Tibial nerve (tissue), 4 donors: ENCODE data around the gene GDF7. TPM values are rescaled to one million over a fixed set of nuclear protein-coding genes. Genes with fewer than 3 reads are reported as not detected.
"Not testable (repeated sequence)": the region's sequence is repeated elsewhere in the genome, so short reads cannot be mapped to it uniquely, and the experiment has no call there.

Experiments
- DNase-seq, 2 donors: peaks; one replicate each; pipeline ENCODE4 v3.0.0-alpha.2; 2019; ENCODE audit warnings: low spot score in 2 of 2
- H3K27ac ChIP-seq, 4 donors: fragments of 200-600 bp; sonication (generic) in 3 of 4; one replicate each; pipeline ENCODE4 v1.5.1; 2017 to 2019; ENCODE audit warnings: mild to moderate bottlenecking in 1 of 4
- H3K27me3 ChIP-seq, 2 donors: fragments of 200-600 bp; sonication (generic) in 1 of 2; one replicate each; pipeline versions ENCODE4 v1.5.1 to v1.6.0; 2017 to 2019
- H3K36me3 ChIP-seq, 3 donors: fragments of 200-600 bp; sonication (generic); one replicate each; pipeline ENCODE4 v1.5.1; 2018 to 2019
- H3K4me1 ChIP-seq, 4 donors: fragments of 200-600 bp; sonication (generic) in 3 of 4; one replicate each; pipeline ENCODE4 v1.5.1; 2017 to 2019
- H3K4me3 ChIP-seq, 4 donors: fragments of 200-600 bp; sonication (generic) in 3 of 4; one replicate each; pipeline ENCODE4 v1.5.1; 2017 to 2019; ENCODE audit warnings: mild to moderate bottlenecking in 1 of 4, moderate library complexity in 1 of 4
- H3K9me3 ChIP-seq, 4 donors: fragments of 200-600 bp; sonication (generic) in 3 of 4; one replicate each; pipeline ENCODE4 v1.5.1; 2017 to 2019
- CTCF ChIP-seq, 5 experiments: fragments of 200-600 bp in 3 of 5; fragments of 450-650 bp in 2 of 5; sonication (generic) in 3 of 5; IDR thresholded peaks; one replicate each; pipeline ENCODE4 v1.5.1; 2016 to 2019; ENCODE audit warnings: antibody characterized with exemption in 5 of 5, mild to moderate bottlenecking in 3 of 5, moderate library complexity in 2 of 5
- EP300 ChIP-seq, 2 donors: sonication (generic); formaldehyde crosslinking; IDR thresholded peaks; one replicate each; pipeline ENCODE4 v1.6.1; 2017; ENCODE audit warnings: antibody characterized with exemption in 2 of 2, mild to moderate bottlenecking in 1 of 2
- POLR2A ChIP-seq, 2 donors: fragments of 450-650 bp; IDR thresholded peaks; one replicate each; pipeline ENCODE4 v1.6.1; 2017; ENCODE audit warnings: antibody characterized with exemption in 2 of 2, mild to moderate bottlenecking in 2 of 2, moderate library complexity in 2 of 2
- WGBS, 2 donors: methylation state at CpG; one replicate each; pipeline ENCODE4 v1.1.5; 2018; 5-methylcytosine and 5-hydroxymethylcytosine counted together
- total RNA-seq, 4 donors: library from RNA; depleted of rRNA; stranded (reverse); fragments of >200 nt; gene quantifications; one replicate each; pipeline ENCODE4 v1.1.0, GENCODE V29; 2016

Gene GDF7
- total RNA-seq, 4 donors from 2014 or later = 6.3 to 20.0 (median 16.6) TPM

DNA sequence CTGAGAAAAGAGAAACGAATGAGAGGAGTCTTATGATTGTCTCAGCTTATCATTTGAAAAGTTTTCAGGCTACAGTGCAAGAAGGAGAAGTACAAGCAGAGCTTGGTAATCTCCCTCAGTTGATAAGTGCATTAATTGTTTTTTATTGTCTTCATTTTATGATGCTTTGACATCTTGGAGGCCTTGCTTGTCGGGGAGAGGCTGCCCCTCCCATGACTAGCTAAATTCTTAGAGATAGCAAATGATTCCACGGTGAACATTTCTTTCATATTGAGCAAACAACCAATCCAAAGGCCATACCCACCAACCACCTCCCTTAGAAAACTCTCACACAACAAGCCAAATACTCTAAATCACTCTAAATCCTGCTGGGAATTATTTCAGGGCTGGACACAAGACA is 39.8 kb downstream of the GDF7 start:
- no peaks in the 10 kb centered on the region for H3K9me3 ChIP-seq
- no peaks in the 10 kb centered on the region for H3K4me1 ChIP-seq
- peaks cover 0 to 10% (median 0%) of the 10 kb centered on the region in 3 donors for H3K36me3 ChIP-seq
- no peak for DNase-seq
- H3K27ac ChIP-seq = no peak overlapping the region
- 74 to 81% methylated on average over 3 of the region's 3 CpGs for WGBS, 2 donors
- no peak overlapping the region for H3K4me3 ChIP-seq
- H3K27me3 ChIP-seq = no peaks in the 10 kb centered on the region
- TF ChIP-seq EP300 (IDR thresholded peaks at IDR 0.05) = no peak
- no peak for TF ChIP-seq POLR2A (IDR thresholded peaks at IDR 0.05)
- TF ChIP-seq CTCF (IDR thresholded peaks at IDR 0.05) = no peak

GRCh38 chr2:20707601-20708000 is 40.7 kb downstream of the GDF7 start:
- Histone ChIP-seq H3K4me3 (no peak overlapping the region), H3K9me3 (no peaks in the 10 kb centered on the region), H3K4me1 (no peaks in the 10 kb centered on the region), H3K36me3 (peaks cover 0 to 15% (median 0%) of the 10 kb centered on the region in 3 donors), H3K27me3 (no peaks in the 10 kb centered on the region), H3K27ac (no peak overlapping the region)
- TF ChIP-seq CTCF (IDR thresholded peaks at IDR 0.05) (no peak), POLR2A (IDR thresholded peaks at IDR 0.05) (no peak), EP300 (IDR thresholded peaks at IDR 0.05) (no peak)
- DNase-seq = no peak
- 85 to 89% methylated on average over 4 of the region's 4 CpGs for WGBS, 2 donors

DNA sequence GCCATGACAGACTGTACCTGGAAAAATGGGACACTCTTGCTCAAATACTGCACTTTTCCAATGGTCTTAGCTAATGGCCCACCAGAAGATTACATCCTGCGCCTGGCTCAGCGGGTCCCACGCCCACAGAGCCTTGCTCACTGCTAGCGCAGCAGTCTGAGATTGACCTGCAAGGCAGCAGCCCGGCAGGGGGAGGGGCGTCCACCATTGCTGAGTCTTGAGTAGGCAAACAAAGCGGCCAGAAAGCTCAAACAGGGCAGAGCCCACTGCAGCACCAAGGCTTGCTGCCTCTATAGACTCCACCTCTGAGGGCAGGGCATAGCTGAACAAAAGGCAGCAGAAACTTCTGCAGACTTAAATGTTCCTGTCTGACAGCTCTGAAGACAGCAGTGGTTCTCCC is 44.7 kb downstream of the GDF7 start:
- H3K36me3 ChIP-seq = peaks cover 0 to 15% (median 0%) of the 10 kb centered on the region in 3 donors
- H3K4me3 ChIP-seq, DNase-seq, H3K9me3 ChIP-seq, H3K4me1 ChIP-seq, H3K27ac ChIP-seq, H3K27me3 ChIP-seq: not testable (repeated sequence)
- WGBS, 2 donors = 99 to 100% methylated on average over 7 of the region's 7 CpGs

DNA sequence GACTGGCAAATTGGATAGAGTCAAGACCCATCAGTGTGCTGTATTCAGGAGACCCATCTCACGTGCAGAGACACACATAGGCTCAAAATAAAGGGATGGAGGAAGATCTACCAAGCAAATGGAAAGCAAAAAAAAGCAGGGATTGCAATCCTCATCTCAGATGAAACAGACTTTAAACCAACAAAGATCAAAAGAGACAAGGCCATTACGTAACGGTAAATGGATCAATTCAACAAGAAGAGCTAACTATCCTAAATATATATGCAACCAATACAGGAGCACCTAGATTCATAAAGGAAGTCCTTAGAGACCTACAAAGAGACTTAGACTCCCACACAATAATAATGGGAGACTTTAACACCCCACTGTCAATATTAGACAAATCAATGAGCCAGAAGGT is 46.6 kb downstream of the GDF7 start:
- 97 to 99% methylated on average over 3 of the region's 3 CpGs for WGBS, 2 donors
- not testable (repeated sequence) for H3K4me1 ChIP-seq, H3K4me3 ChIP-seq, H3K27me3 ChIP-seq, H3K9me3 ChIP-seq, DNase-seq, H3K27ac ChIP-seq
- peaks cover 0 to 15% (median 0%) of the 10 kb centered on the region in 3 donors for H3K36me3 ChIP-seq

GRCh38 chr2:20714412-20714811 is 47.5 kb downstream of the GDF7 start:
- DNase-seq, H3K4me3 ChIP-seq, H3K27me3 ChIP-seq, H3K4me1 ChIP-seq, H3K27ac ChIP-seq: not testable (repeated sequence)
- Histone ChIP-seq H3K36me3 (peaks cover 0 to 15% (median 0%) of the 10 kb centered on the region in 3 donors), H3K9me3 (peaks cover 0 to 10% (median 0%) of the 10 kb centered on the region in 4 donors)
- WGBS, 2 donors = 93 to 98% methylated on average over 2 of the region's 2 CpGs

DNA sequence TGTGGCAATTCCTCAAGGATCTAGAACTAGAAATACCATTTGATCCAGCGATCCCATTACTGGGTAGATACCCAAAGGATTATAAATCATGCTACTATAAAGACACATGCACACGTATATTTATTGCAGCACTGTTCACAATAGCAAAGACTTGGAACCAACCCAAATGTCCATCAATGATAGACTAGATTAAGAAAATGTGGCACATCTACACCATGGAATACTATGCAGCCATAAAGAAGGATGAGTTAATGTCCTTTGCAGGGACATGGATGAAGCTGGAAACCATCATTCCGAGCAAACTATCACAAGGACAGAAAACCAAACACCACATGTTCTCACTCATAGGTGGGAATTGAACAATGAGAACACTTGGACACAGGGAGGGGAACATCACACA is 49.2 kb downstream of the GDF7 start:
- peaks cover 0 to 11% (median 0%) of the 10 kb centered on the region in 3 donors for H3K36me3 ChIP-seq
- DNase-seq, H3K4me3 ChIP-seq, H3K4me1 ChIP-seq, H3K27me3 ChIP-seq, H3K27ac ChIP-seq: not testable (repeated sequence)
- peaks cover 0 to 17% (median 0%) of the 10 kb centered on the region in 4 donors for H3K9me3 ChIP-seq
- 97 to 99% methylated on average over 3 of the region's 3 CpGs for WGBS, 2 donors

DNA sequence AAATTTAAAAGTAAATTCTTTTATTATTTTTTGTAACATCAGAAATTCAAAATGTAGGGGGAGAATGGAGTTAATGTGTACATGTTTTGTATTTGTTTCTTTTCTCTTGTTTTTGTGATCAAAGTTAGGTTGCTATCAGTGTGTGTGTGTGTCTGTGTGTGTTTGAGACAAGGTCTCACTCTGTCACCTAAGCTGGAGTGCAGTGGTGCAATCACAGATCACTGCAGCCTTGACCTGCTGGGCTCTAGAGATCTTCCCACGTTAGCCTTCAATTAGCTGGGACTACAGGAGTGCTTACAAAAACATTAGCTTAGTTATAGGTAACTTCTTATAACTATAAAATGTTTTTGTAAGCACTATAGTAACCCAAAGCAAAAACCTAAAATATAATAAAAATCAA is 50.7 kb downstream of the GDF7 start:
- Histone ChIP-seq H3K36me3 (peaks cover 0 to 6% (median 0%) of the 10 kb centered on the region in 3 donors), H3K9me3 (peaks cover 0 to 23% (median 0%) of the 10 kb centered on the region in 4 donors), H3K4me3 (no peak overlapping the region), H3K4me1 (no peaks in the 10 kb centered on the region), H3K27ac (no peak overlapping the region), H3K27me3 (no peaks in the 10 kb centered on the region)
- 76 to 87% methylated on average over 1 of the region's 1 CpG for WGBS, 2 donors
- no peak for TF ChIP-seq EP300 (IDR thresholded peaks at IDR 0.05)
- TF ChIP-seq POLR2A (IDR thresholded peaks at IDR 0.05) = no peak
- TF ChIP-seq CTCF (IDR thresholded peaks at IDR 0.05) = no peak
- no peak for DNase-seq
